C4-2B (cell line): Measurements from ENCODE around the gene HEATR3.

Source experiments
- ZFX ChIP-seq: fragments of 450-650 bp; IDR thresholded peaks from 2 replicates; pipeline ENCODE4 v1.6.1; 2017
- TF ChIP-seq, protein P1 (sequence below): fragments of 450-650 bp; conservative IDR thresholded peaks from 2 replicates; pipeline ENCODE4 v1.5.1; 2017; ENCODE audit warnings: mild to moderate bottlenecking

DNA sequence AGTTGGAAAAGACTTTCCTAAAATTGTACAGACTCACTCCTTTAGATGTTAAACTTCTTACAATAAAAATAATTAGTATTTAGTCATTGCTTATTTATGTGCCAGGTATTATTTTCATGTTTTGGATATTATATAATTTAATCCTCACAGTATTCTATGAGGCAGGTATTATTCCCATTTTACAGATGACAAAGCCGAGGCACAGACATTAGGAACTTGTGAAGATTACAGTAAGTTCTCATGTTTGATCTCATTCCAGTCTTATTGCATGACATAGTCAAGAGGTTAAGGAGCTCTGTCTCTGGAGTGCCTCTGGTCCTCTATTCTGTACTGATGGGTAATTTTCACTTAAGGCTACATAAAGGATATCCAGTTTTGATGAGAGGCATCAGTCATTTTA lies 3.3 kb downstream of the HEATR3 start:
- TF ChIP-seq, protein P1, sequence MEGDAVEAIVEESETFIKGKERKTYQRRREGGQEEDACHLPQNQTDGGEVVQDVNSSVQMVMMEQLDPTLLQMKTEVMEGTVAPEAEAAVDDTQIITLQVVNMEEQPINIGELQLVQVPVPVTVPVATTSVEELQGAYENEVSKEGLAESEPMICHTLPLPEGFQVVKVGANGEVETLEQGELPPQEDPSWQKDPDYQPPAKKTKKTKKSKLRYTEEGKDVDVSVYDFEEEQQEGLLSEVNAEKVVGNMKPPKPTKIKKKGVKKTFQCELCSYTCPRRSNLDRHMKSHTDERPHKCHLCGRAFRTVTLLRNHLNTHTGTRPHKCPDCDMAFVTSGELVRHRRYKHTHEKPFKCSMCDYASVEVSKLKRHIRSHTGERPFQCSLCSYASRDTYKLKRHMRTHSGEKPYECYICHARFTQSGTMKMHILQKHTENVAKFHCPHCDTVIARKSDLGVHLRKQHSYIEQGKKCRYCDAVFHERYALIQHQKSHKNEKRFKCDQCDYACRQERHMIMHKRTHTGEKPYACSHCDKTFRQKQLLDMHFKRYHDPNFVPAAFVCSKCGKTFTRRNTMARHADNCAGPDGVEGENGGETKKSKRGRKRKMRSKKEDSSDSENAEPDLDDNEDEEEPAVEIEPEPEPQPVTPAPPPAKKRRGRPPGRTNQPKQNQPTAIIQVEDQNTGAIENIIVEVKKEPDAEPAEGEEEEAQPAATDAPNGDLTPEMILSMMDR: no peak
- no peak for TF ChIP-seq ZFX
